AG09319 (cell line): ENCODE data around the gene ZIC4.

Experiments
- DNase-seq: peaks from one replicate; pipeline ENCODE4 v3.0.0-alpha.2; 2010; ENCODE audit warnings: low read depth; ENCODE audit errors: extremely low read depth
- CTCF ChIP-seq: IDR thresholded peaks from 2 replicates; pipeline ENCODE4 v1.5.1; 2011; ENCODE audit warnings: low read depth, mild to moderate bottlenecking, inconsistent platforms, low read length, moderate library complexity

The ZIC4 gene

GRCh38 chr3:147397875-147398812 lies 8.2 kb downstream of the ZIC4 start:
- TF ChIP-seq CTCF, result no peak
- no peak for DNase-seq

- no peak for TF ChIP-seq CTCF
- DNase-seq, result no peak
These were observed 9.0 kb downstream of the ZIC4 start for GRCh38 chr3:147397155-147397874.

- no peak for DNase-seq
- no peak for TF ChIP-seq CTCF
These were observed 9.7 kb downstream of the ZIC4 start for GRCh38 chr3:147396712-147397046.

GRCh38 chr3:147395899-147396711 lies 10.2 kb downstream of the ZIC4 start:
- no peak for TF ChIP-seq CTCF
- DNase-seq, result no peak

GRCh38 chr3:147394884-147395225 lies 11.5 kb downstream of the ZIC4 start:
- no peak for TF ChIP-seq CTCF
- no peak for DNase-seq

GRCh38 chr3:147393943-147394883 lies 12.1 kb downstream of the ZIC4 start:
- TF ChIP-seq CTCF, result no peak
- no peak for DNase-seq
